GM12891 (cell line): ENCODE measurements around the gene IGSF3.

Experiments
- POLR2A ChIP-seq: IDR thresholded peaks from 2 replicates; pipeline ENCODE4 v1.6.1; 2011; ENCODE audit warnings: low read depth, low read length, control low read depth
- POLR2AphosphoS5 ChIP-seq: IDR thresholded peaks from 2 replicates; pipeline ENCODE4 v1.6.1; 2011; ENCODE audit warnings: low read depth, low read length, control low read depth

DNA sequence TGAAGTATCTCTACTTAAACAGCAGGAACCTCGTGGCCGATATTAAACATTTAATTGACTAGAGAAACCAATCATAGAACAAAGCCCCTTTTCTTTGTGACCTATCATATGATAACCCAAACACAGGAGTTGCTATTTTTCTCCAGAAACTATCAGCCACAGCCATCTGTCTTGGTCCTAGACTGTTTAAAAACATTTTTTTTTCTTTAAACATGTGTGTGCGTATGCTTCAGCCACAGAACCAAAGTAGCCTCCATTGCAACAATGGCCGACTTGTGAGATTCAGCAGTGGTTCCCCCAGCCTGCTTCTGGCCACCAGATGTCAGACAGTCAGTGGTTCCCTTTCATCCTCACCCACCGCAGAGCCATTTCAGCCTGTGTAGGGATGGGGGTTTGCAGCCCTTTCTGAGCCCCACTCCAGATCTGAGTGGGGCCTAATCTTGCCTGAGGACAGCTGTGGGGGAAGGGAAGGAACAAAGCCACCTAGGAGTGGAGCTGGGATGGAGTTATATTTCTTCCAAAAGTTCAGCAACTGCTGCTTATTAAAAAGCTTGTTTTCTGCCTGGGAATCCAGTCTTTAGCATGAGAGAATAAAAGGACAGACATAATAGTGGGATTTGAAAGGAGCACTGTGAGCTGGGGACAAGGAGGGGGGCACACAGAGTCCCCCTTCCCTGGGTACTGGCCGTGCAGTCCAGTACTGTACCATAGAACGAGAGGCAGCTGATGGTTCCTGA is 11.7 kb upstream of the IGSF3 start:
- no peak for TF ChIP-seq POLR2A
- TF ChIP-seq POLR2AphosphoS5 = no peak
